GM18870 (cell line): ENCODE measurements around the gene KCNMB2.
"Not testable (repeated sequence)": the region's sequence is repeated elsewhere in the genome, so short reads cannot be mapped to it uniquely, and the experiment has no call there.

Source experiments
- ATAC-seq: cut with Tn5 transposase; IDR thresholded peaks from one replicate; pipeline ENCODE4 v1.9.1; 2021; ENCODE audit warnings: moderate library complexity; ENCODE audit not compliant: unreplicated experiment

The KCNMB2 gene

GRCh38 chr3:178847190-178847589 lies 311.0 kb downstream of the KCNMB2 start:
- no peak for ATAC-seq

GRCh38 chr3:178849199-178849910 lies 313.1 kb downstream of the KCNMB2 start:
- ATAC-seq: no peak

- no peak for ATAC-seq
Measured at GRCh38 chr3:178850450-178851190, 314.4 kb downstream of the KCNMB2 start.

DNA sequence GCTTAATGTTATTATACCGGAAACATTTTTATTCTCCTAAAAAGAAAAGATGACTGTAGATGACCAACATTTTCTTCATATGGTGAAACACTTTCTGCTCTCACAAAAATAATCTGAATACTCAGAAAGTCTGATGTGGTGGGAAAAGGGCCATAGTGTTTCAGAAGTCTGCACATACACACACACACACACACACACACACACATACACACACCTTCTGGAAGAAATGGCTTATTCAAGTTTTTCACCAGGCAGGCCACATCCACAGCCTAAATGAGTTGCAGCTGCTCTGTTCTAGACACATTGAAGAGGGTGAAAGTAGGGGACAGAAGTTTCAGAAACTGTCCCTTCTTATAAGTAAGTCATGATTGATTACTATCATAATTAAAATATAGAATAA lies 315.3 kb downstream of the KCNMB2 start:
- ATAC-seq: no peak

GRCh38 chr3:178856804-178857203 lies 320.6 kb downstream of the KCNMB2 start:
- no peak for ATAC-seq

DNA sequence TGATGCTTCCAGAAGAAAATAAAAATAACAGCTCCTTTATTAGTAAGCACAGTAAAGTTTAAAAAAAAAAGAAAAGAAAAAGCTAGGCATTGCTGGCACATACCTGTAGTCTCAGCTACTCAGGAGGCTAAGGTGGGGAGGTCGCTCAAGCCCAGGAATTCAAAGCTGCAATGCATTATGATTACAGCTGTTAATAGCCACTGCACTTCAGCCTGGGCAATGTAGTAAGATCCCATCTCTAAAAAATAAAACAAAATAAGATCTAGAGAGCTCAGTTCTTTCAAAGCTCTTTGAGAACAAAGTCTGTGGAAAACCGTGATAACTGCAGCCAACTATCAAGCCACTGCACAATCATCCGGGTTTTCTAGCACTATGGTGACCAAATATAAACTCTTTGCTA lies 323.1 kb downstream of the KCNMB2 start:
- no peak for ATAC-seq

- ATAC-seq: not testable (repeated sequence)
Measured at GRCh38 chr3:178859900-178860436, 323.7 kb downstream of the KCNMB2 start.

GRCh38 chr3:178868681-178869080 lies 332.4 kb downstream of the KCNMB2 start:
- ATAC-seq: no peak

GRCh38 chr3:178870085-178870484 lies 333.8 kb downstream of the KCNMB2 start:
- ATAC-seq: no peak

DNA sequence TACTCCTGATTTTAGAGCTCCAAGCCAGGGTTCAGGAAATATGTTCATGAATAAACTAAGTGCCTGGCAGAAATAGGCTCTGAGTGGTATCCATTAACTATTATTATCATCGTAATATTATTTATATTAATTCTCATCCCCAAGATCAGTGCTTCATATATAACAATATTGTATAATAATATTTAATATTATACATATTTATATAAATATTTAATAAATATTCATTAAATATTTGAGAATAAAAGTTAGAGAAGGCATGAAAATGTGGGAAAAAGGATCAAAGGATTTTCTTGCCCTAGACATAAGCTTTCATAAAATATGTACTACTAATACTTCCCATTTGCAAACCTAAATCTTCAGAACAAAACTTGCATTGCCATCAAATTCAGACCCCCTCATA lies 338.9 kb downstream of the KCNMB2 start:
- ATAC-seq: no peak

GRCh38 chr3:178875836-178876235 lies 339.6 kb downstream of the KCNMB2 start:
- no peak for ATAC-seq

GRCh38 chr3:178880274-178880673 lies 344.0 kb downstream of the KCNMB2 start:
- no peak for ATAC-seq
